G401.6 (cell line): ENCODE results near the gene MRPL33.

Source experiments
- FAIRE-seq: peaks from 2 replicates; lab custom pipeline; 2012; peaks lifted over from hg19 to GRCh38; lab: Jason Lieb, UNC

Gene MRPL33

DNA sequence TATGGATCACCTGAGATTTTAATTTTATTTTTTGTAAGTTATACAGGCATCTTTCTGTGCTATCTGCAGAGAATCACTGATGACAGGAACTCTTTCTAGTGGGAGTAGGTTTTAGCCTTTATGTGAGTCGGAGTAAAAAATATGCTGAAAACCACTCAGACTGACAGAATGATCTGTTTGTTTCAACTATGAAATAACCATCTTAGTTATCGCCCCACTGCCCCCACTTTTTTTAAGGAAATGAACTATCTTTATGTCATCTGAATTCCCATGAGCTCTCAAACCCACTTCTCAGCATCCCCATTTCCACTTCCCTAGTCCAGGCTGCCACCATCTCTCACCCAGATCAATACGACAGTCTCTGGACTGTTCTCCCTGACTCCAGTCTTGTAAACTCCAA is 38.9 kb downstream of the MRPL33 start:
- no peak for FAIRE-seq

DNA sequence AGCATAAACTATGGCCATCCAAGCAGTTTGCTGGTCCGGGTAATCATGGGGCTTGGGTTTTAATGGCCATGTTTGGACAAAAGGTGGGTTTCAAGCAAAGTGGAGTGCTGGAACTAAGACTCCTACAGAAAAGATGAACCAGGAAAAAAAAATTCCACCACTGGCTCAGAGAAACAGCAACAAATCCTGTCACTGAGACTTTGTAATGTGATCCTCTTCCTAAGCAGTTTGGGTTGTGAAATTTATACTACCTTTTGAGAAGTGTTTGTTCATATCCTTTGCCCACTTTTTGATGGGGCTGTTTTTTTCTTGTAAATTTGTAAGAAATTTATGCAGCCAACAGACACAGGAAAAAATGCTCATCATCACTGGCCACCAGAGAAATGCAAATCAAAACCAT is 40.2 kb downstream of the MRPL33 start:
- no peak for FAIRE-seq

DNA sequence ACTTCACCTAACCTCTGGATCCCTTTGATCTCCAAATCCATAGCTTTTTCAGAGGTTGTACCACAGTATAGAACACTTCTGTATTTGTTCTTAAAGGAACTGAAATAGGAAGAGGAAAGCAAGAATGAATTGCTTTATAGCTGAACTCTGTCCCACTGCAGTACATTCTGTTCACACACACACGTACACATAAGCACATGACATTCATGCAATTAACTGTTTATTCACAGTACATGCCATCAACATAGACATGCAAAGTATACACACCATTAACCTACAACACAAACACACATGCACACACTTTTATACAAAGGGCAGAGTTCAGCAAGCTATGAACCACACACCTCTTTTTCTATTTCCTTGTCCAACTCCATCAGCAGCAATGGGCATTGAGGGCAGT is 43.2 kb downstream of the MRPL33 start:
- no peak for FAIRE-seq

DNA sequence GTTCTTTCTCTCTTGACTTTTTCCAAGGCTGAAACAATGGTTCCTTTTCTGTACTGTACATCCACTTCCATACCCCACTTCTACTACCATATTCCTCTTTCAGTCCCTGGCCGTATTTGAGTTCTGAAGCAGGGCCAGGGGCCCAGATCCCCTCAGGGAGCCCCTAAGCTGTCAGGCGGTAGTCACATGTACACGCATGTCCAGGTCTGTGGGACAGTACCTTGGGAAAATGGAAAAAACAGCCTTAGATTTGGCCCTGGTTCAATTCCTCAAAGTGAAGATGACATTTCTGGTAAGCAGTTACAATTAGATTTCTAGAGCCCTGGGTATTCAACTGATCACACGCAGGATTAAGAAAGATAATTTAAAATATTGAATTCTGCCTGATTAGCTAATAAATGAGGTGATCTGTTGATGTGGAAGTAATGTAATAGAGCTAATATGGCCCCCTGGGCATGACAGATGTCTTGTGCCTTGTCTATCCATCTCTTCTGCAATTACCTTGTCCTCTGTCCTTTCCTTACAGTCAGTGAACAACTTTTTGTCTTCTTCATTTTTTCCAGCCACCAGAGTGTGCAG is 44.4 kb downstream of the MRPL33 start:
- no peak for FAIRE-seq

DNA sequence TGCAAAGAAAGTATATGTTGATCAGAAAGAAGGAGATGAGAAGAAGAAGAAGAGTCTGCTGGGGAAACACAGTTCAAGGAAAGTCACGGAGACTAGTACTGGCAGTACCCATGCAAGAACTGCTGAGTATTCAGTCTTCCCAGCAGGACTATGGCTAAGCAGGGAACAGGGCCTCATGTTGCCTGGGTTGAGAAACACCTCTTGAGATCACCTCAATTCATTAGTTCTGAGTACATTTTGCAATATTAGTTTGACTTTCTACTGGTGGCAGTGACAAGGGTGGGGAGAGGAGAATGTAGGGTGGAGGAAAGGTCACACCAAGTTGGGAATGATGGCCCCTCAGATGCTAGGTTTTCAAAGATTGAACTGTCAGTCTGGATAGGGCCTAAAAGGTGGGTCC is 50.5 kb downstream of the MRPL33 start:
- no peak for FAIRE-seq

DNA sequence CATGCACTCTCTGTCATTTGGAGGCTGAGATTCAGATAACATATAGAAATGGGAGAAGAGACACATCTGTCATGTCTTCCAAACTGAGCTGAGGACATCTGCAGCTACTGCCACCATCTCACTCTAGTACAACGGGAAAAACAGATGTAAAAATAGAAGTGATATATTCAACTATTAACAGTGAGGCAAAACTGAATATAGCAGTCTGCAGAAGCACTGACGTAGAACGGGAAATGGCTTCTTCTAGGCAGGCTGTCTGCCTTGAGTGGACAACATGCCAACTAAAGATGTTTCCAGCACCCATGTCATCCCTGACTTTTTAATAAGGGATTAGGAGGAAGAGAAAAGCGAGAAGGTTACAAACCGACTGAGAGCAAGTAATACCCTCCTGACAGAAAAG is 51.6 kb downstream of the MRPL33 start:
- no peak for FAIRE-seq

DNA sequence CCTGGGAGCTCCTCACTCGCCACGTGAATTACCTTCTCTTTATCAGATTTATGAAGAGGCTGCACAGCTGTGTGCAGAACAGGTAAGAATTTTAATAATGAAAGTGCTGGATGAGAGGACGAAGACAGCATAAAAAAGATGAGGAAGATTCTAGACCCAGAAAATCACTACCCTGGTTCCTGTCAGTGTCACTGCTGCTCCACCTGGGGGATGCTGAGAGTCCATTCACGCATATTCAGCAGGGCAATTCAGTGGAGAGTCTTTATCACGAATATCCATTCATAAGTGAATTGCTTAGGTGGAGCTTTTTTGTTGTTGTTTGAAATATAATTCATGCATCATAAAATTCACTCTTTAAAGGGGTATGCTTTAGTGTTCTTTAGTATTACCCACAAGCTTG is 52.0 kb downstream of the MRPL33 start:
- no peak for FAIRE-seq

DNA sequence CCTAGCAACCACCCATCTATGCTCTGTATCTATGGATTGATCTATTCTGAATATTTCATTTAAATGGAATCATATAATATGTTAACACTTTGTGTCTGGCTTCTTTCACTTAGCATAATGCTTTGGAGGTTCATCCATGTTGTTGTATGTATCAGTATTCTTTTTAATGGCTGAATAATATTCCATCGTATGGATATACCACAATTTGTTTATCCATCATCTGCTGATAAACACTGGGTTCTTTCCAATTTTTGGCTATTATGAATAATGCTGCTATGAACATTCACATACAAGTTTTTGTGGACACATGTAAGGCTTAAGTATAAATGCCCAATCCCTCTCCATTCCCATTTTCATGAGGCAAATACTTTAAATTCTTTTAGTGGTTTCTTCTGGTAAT is 52.9 kb downstream of the MRPL33 start:
- FAIRE-seq = no peak

DNA sequence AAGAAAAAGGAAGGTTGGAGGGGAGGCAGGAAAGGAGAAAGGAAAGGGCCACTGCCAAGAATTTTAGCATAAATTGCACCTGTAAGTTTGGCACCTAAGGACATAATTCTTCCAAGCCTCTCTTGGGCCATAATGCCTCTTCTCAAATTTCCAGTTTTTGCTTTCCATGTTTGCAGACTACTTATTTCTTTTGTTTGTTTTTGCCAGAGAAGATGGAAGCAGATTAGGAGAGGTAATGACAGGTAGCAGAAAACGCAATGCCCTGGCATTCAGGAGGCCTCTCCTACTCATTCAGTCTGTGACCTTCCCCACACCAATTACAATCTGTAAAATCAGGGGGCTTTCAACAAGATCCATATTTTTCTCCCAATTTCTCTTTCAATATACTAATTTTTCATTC is 56.8 kb downstream of the MRPL33 start:
- FAIRE-seq = no peak
